ENCODE data around the gene ZNF575. TPM values are rescaled to one million over a fixed set of nuclear protein-coding genes. Genes with fewer than 3 reads are reported as not detected.

The ZNF575 gene
- total RNA-seq, result under 1 TPM in 5 of 6 experiments, not detected in 1; 0.89 to 0.99 (median 0.95) TPM
- long read RNA-seq, partial matches to known transcripts, result 1 of 1 reads
- long read RNA-seq, other reads (novel, unspliced or antisense), result 0 of 1 reads

GRCh38 chr19:43532962-43533545 lies at the start of gene ZNF575:
Gene ZNF575 (plus strand): TSS chr19:43533188. CDS start chr19:43534423, 1,235 bp downstream.
- H3K27ac ChIP-seq, result peak within 1 kb of the TSS; percentile 64 to 77 (median 76)
- peak; percentile 45 for TF ChIP-seq POLR2A (IDR thresholded peaks at IDR 0.05)
- no peak for TF ChIP-seq CTCF (IDR thresholded peaks at IDR 0.05)
- ATAC-seq (peak; percentile 74 to 85 (median 80)), DNase-seq (peak; percentile 92 to 94 (median 94))
- no peaks in the 10 kb centered on the region for H3K36me3 ChIP-seq
- no peaks in the 10 kb centered on the region for H3K9me3 ChIP-seq
- 0% methylated on average over 10 of the region's 47 CpGs for WGBS (ENCODE audit: insufficient coverage, low coverage, low lambda C conversion rate, missing lambda C conversion rate)
- peak within 1 kb of the TSS; percentile 54 to 65 (median 65) for H3K4me3 ChIP-seq
- intact Hi-C loops (cut with DNase I), result no loop called here
- no peaks in the 10 kb centered on the region for H3K27me3 ChIP-seq
- peaks cover 0 to 3% (median 0%) of the 10 kb centered on the region in 4 donors for H3K4me1 ChIP-seq

- intact Hi-C loops (cut with DNase I), result no loop called here
- WGBS (ENCODE audit: insufficient coverage, low coverage, low lambda C conversion rate, missing lambda C conversion rate), result 96% methylated on average over 6 of the region's 6 CpGs
- H3K9me3 ChIP-seq, result no peaks in the 10 kb centered on the region
- H3K36me3 ChIP-seq, result peaks cover 0 to 7% (median 0%) of the 10 kb centered on the region in 4 donors
- H3K27me3 ChIP-seq, result no peaks in the 10 kb centered on the region
- H3K4me1 ChIP-seq, result no peaks in the 10 kb centered on the region
- H3K27ac ChIP-seq, result no peak overlapping the region
- no peak for DNase-seq
- TF ChIP-seq POLR2A (IDR thresholded peaks at IDR 0.05) (no peak), CTCF (IDR thresholded peaks at IDR 0.05) (no peak)
- no peak overlapping the region for H3K4me3 ChIP-seq
- no peak for ATAC-seq
These were observed 49.7 kb upstream of the ZNF575 start for GRCh38 chr19:43483281-43483680.

GRCh38 chr19:43485951-43486350 lies 47.0 kb upstream of the ZNF575 start:
- Histone ChIP-seq H3K27me3 (no peaks in the 10 kb centered on the region), H3K9me3 (no peaks in the 10 kb centered on the region), H3K4me3 (no peak overlapping the region), H3K36me3 (no peaks in the 10 kb centered on the region), H3K4me1 (peaks cover 0 to 14% (median 3%) of the 10 kb centered on the region in 4 donors), H3K27ac (no peak overlapping the region)
- TF ChIP-seq CTCF (IDR thresholded peaks at IDR 0.05), result no peak
- no peak for TF ChIP-seq POLR2A (IDR thresholded peaks at IDR 0.05)
- intact Hi-C loops (cut with DNase I), result no loop called here
- ATAC-seq (no peak), DNase-seq (no peak)
- 72% methylated on average over 6 of the region's 6 CpGs for WGBS (ENCODE audit: insufficient coverage, low coverage, low lambda C conversion rate, missing lambda C conversion rate)

- ATAC-seq (peak in 1 of 4 donors; percentile 31), DNase-seq (no peak)
- no CpG with 5 or more reads among the region's 7 CpGs for WGBS (ENCODE audit: insufficient coverage, low coverage, low lambda C conversion rate, missing lambda C conversion rate)
- intact Hi-C loops (cut with DNase I), result no loop called here
- no peak overlapping the region for H3K27ac ChIP-seq
- H3K9me3 ChIP-seq, result no peaks in the 10 kb centered on the region
- TF ChIP-seq POLR2A (IDR thresholded peaks at IDR 0.05) (no peak), CTCF (IDR thresholded peaks at IDR 0.05) (no peak)
- no peaks in the 10 kb centered on the region for H3K36me3 ChIP-seq
- H3K27me3 ChIP-seq, result no peaks in the 10 kb centered on the region
- peaks cover 0 to 14% (median 3%) of the 10 kb centered on the region in 4 donors for H3K4me1 ChIP-seq
- H3K4me3 ChIP-seq, result no peak overlapping the region
These were observed 46.6 kb upstream of the ZNF575 start for GRCh38 chr19:43486412-43486811.
